BLaER1 (cell line): ENCODE results near the gene AKAP11.

Experiments
- H3K27ac ChIP-seq: shearing (Covaris generic); formaldehyde crosslinking; 2 replicates; pipeline ENCODE4 v1.8.1; 2022
- H3K27me3 ChIP-seq: shearing (Covaris generic); formaldehyde crosslinking; 2 replicates; pipeline ENCODE4 v1.8.1; 2022
- H3K36me3 ChIP-seq: shearing (Covaris generic); formaldehyde crosslinking; 2 replicates; pipeline ENCODE4 v1.8.1; 2022
- H3K4me1 ChIP-seq: shearing (Covaris generic); formaldehyde crosslinking; 2 replicates; pipeline ENCODE4 v1.8.1; 2022
- H3K4me2 ChIP-seq: shearing (Covaris generic); formaldehyde crosslinking; 2 replicates; pipeline ENCODE4 v1.8.1; 2022
- H3K4me3 ChIP-seq: shearing (Covaris generic); formaldehyde crosslinking; 2 replicates; pipeline ENCODE4 v1.8.1; 2022
- H3K9ac ChIP-seq: shearing (Covaris generic); formaldehyde crosslinking; 2 replicates; pipeline ENCODE4 v1.8.1; 2022
- H3K9me3 ChIP-seq: shearing (Covaris generic); formaldehyde crosslinking; 2 replicates; pipeline ENCODE4 v1.8.1; 2022
- H4K20me1 ChIP-seq: shearing (Covaris generic); formaldehyde crosslinking; 2 replicates; pipeline ENCODE4 v1.8.1; 2022
- Cebpa-rat ChIP-seq: shearing (Covaris generic); IDR thresholded peaks from 2 replicates; pipeline ENCODE4 v1.8.1; 2022

The AKAP11 gene

DNA sequence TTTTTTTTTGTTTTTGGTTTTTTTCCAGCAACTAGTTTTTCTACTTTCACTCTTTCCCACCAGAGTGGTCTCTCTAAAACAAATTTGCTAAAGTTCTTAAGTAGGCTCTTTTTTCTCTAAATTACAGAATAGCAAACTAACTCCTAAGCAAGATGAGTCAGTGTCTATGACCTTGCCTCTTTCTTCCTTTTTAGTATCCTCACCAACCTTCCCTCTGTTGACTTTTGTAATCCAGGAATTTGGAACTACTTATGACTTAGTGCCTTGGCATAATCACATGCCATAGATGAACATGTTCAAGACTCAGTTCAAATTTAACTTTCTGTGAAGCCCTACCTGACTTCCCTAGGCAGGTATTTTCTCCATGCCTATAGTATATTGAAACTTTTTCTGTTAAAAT is 32.3 kb upstream of the AKAP11 start:
- Histone ChIP-seq H3K9me3 (no peaks in the 10 kb centered on the region), H3K4me1 (no peaks in the 10 kb centered on the region), H3K27me3 (no peaks in the 10 kb centered on the region), H3K9ac (no peak overlapping the region), H4K20me1 (no peaks in the 10 kb centered on the region), H3K36me3 (peaks cover 10% of the 10 kb centered on the region; the same call in 1 of the 2 replicates), H3K4me3 (no peak overlapping the region), H3K27ac (no peak overlapping the region), H3K4me2 (no peak overlapping the region)
- TF ChIP-seq Cebpa-rat, result no peak

- Histone ChIP-seq H4K20me1 (no peaks in the 10 kb centered on the region), H3K27ac (no peak overlapping the region), H3K9ac (no peak overlapping the region), H3K36me3 (0 out of 2 replicates have a peak, but pooled peaks cover 10% of the 10 kb centered on the region), H3K27me3 (no peaks in the 10 kb centered on the region), H3K4me3 (no peak overlapping the region), H3K4me1 (no peaks in the 10 kb centered on the region), H3K9me3 (no peaks in the 10 kb centered on the region), H3K4me2 (no peak overlapping the region)
- no peak for TF ChIP-seq Cebpa-rat
Observed at GRCh38 chr13:42246541-42246940, 25.4 kb upstream of the AKAP11 start.

- Histone ChIP-seq H3K27ac (no peak overlapping the region), H3K9ac (no peak overlapping the region), H3K9me3 (no peaks in the 10 kb centered on the region), H3K4me1 (no peaks in the 10 kb centered on the region), H4K20me1 (no peaks in the 10 kb centered on the region), H3K36me3 (0 out of 2 replicates have a peak, but pooled peaks cover 10% of the 10 kb centered on the region), H3K4me3 (no peak overlapping the region), H3K4me2 (no peak overlapping the region), H3K27me3 (no peaks in the 10 kb centered on the region)
- no peak for TF ChIP-seq Cebpa-rat
Observed at GRCh38 chr13:42247883-42248282, 24.1 kb upstream of the AKAP11 start.

- no peaks in the 10 kb centered on the region for H4K20me1 ChIP-seq
- H3K4me2 ChIP-seq, result no peak overlapping the region
- H3K4me1 ChIP-seq, result peaks cover 5% of the 10 kb centered on the region; the same call in 1 of the 2 replicates
- no peak for TF ChIP-seq Cebpa-rat
- H3K36me3 ChIP-seq, result no peaks in the 10 kb centered on the region
- H3K9me3 ChIP-seq, result 0 out of 2 replicates have a peak, but pooled peaks cover 2% of the 10 kb centered on the region
- H3K9ac ChIP-seq, result no peak overlapping the region
- no peak overlapping the region for H3K4me3 ChIP-seq
- H3K27ac ChIP-seq, result no peak overlapping the region
- H3K27me3 ChIP-seq, result no peaks in the 10 kb centered on the region
Observed at GRCh38 chr13:42255886-42256285, 16.1 kb upstream of the AKAP11 start.

DNA sequence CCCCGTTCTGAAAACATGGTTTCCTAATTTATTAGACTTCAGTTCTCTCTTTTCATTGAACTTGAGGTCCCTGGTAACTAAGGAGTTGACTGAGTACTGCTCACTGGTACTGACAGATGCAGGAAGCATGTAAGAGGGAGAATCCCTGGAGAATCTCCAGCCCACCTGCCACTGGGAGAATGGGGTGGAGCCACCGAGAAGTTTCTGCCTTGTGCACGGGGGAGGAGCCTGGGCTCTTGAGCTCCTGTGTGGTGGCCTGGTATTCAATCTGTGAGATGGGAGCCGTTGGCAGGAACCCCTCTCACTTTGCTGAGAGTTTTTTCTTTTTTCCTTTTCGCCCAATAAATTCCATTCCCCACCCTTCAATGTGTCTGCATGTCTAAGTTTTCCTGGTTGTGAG is 13.2 kb upstream of the AKAP11 start:
- Histone ChIP-seq H4K20me1 (no peaks in the 10 kb centered on the region), H3K9me3 (peaks cover 9% of the 10 kb centered on the region; the same call in 1 of the 2 replicates), H3K27me3 (no peaks in the 10 kb centered on the region), H3K4me2 (no peak overlapping the region), H3K27ac (no peak overlapping the region), H3K9ac (no peak overlapping the region), H3K36me3 (no peaks in the 10 kb centered on the region), H3K4me1 (peaks cover 5% of the 10 kb centered on the region; the same call in 1 of the 2 replicates), H3K4me3 (no peak overlapping the region)
- no peak for TF ChIP-seq Cebpa-rat

GRCh38 chr13:42259515-42259914 is 12.4 kb upstream of the AKAP11 start:
- no peaks in the 10 kb centered on the region for H3K36me3 ChIP-seq
- no peaks in the 10 kb centered on the region for H4K20me1 ChIP-seq
- no peak overlapping the region for H3K4me3 ChIP-seq
- H3K4me1 ChIP-seq, result peaks cover 5% of the 10 kb centered on the region; the same call in 1 of the 2 replicates
- no peaks in the 10 kb centered on the region for H3K27me3 ChIP-seq
- no peak overlapping the region for H3K4me2 ChIP-seq
- H3K27ac ChIP-seq, result no peak overlapping the region
- no peak for TF ChIP-seq Cebpa-rat
- no peak overlapping the region for H3K9ac ChIP-seq
- peaks cover 9% of the 10 kb centered on the region; the same call in 1 of the 2 replicates for H3K9me3 ChIP-seq

DNA sequence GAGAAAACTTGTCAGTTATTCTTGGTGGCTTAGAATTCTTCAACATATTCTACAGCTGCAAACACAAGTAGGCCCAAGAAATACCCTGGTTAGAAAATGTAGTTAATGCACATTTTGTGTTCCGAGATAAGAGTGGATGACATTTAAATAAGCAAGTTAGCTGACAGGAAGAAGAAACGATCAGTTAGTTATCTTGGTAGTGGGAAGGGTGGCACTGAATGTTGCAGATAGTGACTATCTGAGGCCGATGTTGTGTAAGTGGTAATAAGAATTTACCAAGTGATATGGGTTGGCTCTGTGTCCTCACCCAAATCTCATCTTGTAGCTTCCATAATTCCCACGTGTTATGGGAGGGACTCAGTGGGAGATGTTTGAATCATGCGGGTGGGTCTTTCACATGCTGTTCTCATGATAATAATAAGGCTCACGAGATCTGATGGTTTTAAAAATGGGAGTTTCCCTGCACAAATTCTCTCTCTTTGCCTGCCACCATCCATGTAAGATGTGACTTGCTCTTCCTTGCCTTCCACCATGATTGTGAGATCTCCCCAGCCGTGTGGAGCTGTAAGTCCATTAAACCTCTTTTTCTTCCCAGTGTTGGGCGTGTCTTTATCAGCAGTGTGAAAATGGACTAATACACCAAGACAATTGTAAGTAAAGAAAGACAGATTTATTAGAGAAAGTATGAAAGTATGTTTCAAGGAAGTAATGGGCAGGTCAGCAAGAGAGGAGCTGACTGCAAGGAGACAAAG is 10.9 kb upstream of the AKAP11 start:
- Histone ChIP-seq H3K9me3 (peaks cover 9% of the 10 kb centered on the region; the same call in 1 of the 2 replicates), H4K20me1 (no peaks in the 10 kb centered on the region), H3K27ac (no peak overlapping the region), H3K9ac (no peak overlapping the region), H3K36me3 (no peaks in the 10 kb centered on the region), H3K4me2 (no peak overlapping the region), H3K4me3 (no peak overlapping the region), H3K27me3 (no peaks in the 10 kb centered on the region), H3K4me1 (peaks cover 5% of the 10 kb centered on the region; the same call in 1 of the 2 replicates)
- TF ChIP-seq Cebpa-rat, result no peak

GRCh38 chr13:42266473-42266872 is 5.5 kb upstream of the AKAP11 start:
- Histone ChIP-seq H3K9ac (no peak overlapping the region), H3K4me3 (no peak overlapping the region), H3K27me3 (no peaks in the 10 kb centered on the region), H3K36me3 (no peaks in the 10 kb centered on the region), H3K4me2 (0 out of 2 replicates have a peak overlapping the region, but pooled peaks have one; percentile 10), H3K4me1 (peaks cover 14% of the 10 kb centered on the region), H3K27ac (no peak overlapping the region), H3K9me3 (peaks cover 1% of the 10 kb centered on the region), H4K20me1 (no peaks in the 10 kb centered on the region)
- TF ChIP-seq Cebpa-rat, result no peak

- H3K4me1 ChIP-seq, result peaks cover 41% of the 10 kb centered on the region
- no peaks in the 10 kb centered on the region for H3K27me3 ChIP-seq
- TF ChIP-seq Cebpa-rat, result no peak
- H3K4me3 ChIP-seq, result no peak overlapping the region
- no peak overlapping the region for H3K9ac ChIP-seq
- no peak overlapping the region for H3K27ac ChIP-seq
- H4K20me1 ChIP-seq, result no peaks in the 10 kb centered on the region; the same call in 1 of the 2 replicates
- H3K9me3 ChIP-seq, result no peaks in the 10 kb centered on the region; the same call in 1 of the 2 replicates
- H3K36me3 ChIP-seq, result peaks cover under 1% of the 10 kb centered on the region; the same call in 1 of the 2 replicates
- no peak overlapping the region; the same call in 1 of the 2 replicates for H3K4me2 ChIP-seq
Observed at GRCh38 chr13:42270160-42270856, 1.6 kb upstream of the AKAP11 start.

GRCh38 chr13:42270857-42271215 is 1.1 kb upstream of the AKAP11 start:
- no peaks in the 10 kb centered on the region; the same call in 1 of the 2 replicates for H4K20me1 ChIP-seq
- peaks cover 6% of the 10 kb centered on the region for H3K36me3 ChIP-seq
- peak overlapping the region; percentile 92 for H3K4me3 ChIP-seq
- H3K27ac ChIP-seq, result peak overlapping the region; percentile 78; the same call in 1 of the 2 replicates
- H3K9ac ChIP-seq, result peak overlapping the region; percentile 75; the same call in 1 of the 2 replicates
- no peaks in the 10 kb centered on the region for H3K27me3 ChIP-seq
- TF ChIP-seq Cebpa-rat, result no peak
- H3K4me2 ChIP-seq, result peak overlapping the region; percentile 87
- peaks cover 46% of the 10 kb centered on the region for H3K4me1 ChIP-seq
- H3K9me3 ChIP-seq, result no peaks in the 10 kb centered on the region; the same call in 1 of the 2 replicates
